ENCODE measurements around the gene SPDYE1.

The SPDYE1 gene

GRCh38 chr7:44052771-44053365 lies 55.2 kb downstream of the SPDYE1 start:
- TF ChIP-seq, protein P1, sequence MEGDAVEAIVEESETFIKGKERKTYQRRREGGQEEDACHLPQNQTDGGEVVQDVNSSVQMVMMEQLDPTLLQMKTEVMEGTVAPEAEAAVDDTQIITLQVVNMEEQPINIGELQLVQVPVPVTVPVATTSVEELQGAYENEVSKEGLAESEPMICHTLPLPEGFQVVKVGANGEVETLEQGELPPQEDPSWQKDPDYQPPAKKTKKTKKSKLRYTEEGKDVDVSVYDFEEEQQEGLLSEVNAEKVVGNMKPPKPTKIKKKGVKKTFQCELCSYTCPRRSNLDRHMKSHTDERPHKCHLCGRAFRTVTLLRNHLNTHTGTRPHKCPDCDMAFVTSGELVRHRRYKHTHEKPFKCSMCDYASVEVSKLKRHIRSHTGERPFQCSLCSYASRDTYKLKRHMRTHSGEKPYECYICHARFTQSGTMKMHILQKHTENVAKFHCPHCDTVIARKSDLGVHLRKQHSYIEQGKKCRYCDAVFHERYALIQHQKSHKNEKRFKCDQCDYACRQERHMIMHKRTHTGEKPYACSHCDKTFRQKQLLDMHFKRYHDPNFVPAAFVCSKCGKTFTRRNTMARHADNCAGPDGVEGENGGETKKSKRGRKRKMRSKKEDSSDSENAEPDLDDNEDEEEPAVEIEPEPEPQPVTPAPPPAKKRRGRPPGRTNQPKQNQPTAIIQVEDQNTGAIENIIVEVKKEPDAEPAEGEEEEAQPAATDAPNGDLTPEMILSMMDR (conservative IDR thresholded peaks at IDR 0.05): no peak
- H3K27ac ChIP-seq: no peak overlapping the region

DNA sequence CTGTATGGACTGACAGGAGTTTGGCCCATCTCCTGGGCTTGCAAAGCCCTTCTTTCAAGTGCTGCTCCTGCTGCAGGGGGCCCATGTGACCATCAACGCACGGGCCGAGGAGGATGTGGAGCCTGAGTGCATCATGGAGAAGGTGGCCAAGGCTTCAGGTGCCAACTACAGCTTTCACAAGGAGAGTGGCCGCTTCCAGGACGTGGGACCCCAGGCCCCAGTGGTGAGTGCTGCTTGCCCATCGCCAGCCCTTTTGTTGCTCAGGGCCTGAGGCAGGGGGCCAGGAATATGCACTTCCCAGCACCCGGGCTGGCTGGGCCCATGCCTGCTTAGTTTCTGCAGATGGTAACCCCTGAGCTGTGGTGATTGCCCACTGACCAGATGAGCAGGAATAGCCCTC lies 59.0 kb downstream of the SPDYE1 start:
- H3K27ac ChIP-seq: no peak overlapping the region
- TF ChIP-seq, protein P1 (conservative IDR thresholded peaks at IDR 0.05): no peak

DNA sequence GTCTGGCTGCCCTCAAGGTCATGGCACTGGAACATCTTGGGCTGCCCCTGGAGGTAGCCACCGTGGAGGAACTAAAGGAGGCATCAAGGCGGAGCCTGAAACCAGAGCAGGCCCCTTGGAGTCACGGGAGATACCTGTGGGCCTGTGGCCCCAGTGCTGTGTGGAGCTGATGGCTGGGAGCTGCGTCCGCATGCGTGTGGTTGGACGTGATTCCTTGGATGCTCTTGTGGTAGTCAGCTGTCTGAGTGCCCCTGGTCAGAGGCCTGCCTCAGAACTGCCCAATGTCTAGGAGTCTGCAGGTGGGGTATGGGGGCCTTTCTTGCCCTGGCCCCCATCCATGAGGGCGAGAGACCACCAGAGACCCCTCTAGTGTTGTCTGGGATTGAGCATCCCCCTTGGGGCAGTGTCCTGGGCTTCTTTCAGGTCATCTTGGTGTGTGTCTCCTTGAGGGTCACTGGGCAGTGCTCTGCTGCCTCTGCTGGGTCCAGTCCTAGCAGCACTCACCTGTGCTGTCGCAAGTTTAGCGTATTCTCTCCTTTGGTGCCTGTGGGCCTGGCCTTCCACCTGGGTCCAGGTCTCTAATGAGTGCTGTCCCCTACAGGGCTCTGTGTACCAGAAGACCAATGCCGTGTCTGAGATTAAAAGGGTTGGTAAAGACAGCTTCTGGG lies 59.6 kb downstream of the SPDYE1 start:
- no peak overlapping the region for H3K27ac ChIP-seq
- TF ChIP-seq, protein P1 (conservative IDR thresholded peaks at IDR 0.05): no peak

GRCh38 chr7:44057849-44058758 lies 60.4 kb downstream of the SPDYE1 start:
- H3K27ac ChIP-seq: no peak overlapping the region
- TF ChIP-seq, protein P1 (conservative IDR thresholded peaks at IDR 0.05): no peak

DNA sequence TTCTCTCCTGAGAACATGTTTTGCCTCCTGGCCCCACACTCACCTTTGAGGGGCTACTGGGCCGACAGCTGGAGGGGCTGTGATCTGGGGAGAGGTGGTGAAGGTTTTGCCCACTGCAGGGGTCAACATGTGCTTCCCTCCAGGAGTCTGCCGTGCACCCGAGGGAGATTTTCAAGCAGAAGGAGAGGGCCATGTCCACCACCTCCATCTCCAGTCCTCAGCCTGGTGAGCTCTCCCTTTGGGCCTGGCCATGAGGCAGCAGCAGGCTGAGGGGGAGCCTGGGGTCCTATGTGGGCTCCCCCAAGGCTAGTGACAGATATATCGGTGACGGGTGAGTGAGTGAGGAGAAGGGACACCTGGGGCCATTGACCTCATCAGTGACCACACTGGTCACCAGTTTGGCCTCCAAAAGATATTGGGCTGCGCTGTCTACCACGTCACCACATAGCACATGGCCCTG lies 61.1 kb downstream of the SPDYE1 start:
- no peak overlapping the region for H3K27ac ChIP-seq
- TF ChIP-seq, protein P1 (conservative IDR thresholded peaks at IDR 0.05): no peak

- no peak overlapping the region for H3K27ac ChIP-seq
- TF ChIP-seq, protein P1 (conservative IDR thresholded peaks at IDR 0.05): no peak
Observed at GRCh38 chr7:44059219-44060090, 61.8 kb downstream of the SPDYE1 start.
